ENCODE data around the gene SYNE1. TPM values are rescaled to one million over a fixed set of nuclear protein-coding genes. Genes with fewer than 3 reads are reported as not detected.
A peak's percentile ranks its signal among the peaks of the same experiment; 100 is the strongest.

Gene SYNE1
- total and polyA plus RNA-seq, 10 of the 15 experiments (the other 5 are each of a cell fraction or from before 2014, with no cell fraction given): 2.3 to 28.7 (median 14.1) TPM

DNA sequence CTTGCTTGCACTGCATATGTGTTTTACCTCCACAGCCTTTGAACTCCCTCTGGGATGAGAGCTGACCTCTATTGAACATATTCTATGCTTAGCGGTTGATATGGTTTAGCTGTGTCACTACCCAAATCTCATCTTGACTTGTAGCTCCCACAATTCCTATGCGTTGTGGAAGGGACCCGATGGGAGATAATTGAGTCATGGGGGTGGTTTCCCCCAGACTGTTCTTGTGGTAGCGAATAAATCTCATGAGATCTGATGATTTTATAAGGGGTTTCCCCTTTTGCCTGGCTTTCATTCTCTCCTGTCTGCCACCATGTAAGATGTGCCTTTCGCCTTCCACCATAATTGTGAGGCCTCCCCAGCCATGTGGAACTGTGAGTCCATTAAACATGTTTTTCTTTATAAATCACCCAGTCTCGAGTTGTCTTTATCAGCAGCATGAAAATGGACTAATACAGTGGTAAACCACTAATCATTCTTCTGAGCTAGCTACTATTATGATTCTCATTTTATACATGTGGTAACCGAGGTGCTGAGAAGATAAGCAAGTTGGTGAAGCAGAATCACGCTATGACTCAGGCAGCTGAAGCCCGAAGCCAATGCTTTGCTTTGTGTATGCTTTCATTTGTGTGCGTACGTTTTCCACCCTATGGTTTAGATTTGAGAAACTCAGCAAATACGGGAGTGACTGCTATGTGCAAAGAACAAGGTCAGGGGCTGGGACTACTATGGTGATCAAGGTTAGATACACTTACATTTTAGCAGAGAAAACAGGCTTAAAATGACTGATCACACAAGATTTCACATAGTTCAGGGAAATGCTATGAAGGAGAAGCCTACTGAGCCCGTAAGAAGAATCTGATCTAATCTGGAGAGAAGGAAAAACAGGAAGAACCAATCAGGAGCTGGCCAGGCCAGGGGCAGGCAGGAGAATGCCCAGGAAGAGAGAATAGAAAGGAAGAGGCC, 466.2 kb downstream of the SYNE1 start (continued):
- TF ChIP-seq ZBED1 (IDR thresholded peaks at IDR 0.05; ENCODE audit: borderline replicate concordance) (peak; percentile 71; the same call in 1 of the 2 replicates), YBX1 (IDR thresholded peaks at IDR 0.05) (no peak), TAF1 (IDR thresholded peaks at IDR 0.05; ENCODE audit: borderline replicate concordance, low read depth, low read length) (no peak), SUZ12 (IDR thresholded peaks at IDR 0.05; ENCODE audit: unreplicated experiment) (no peak), NFIC (IDR thresholded peaks at IDR 0.05; ENCODE audit: low read depth, low read length) (peak; percentile 91), CHD4 (IDR thresholded peaks at IDR 0.05) (no peak), SPI1 (IDR thresholded peaks at IDR 0.05; ENCODE audit: borderline replicate concordance, insufficient read depth, low read depth, low read length) (0 out of 2 replicates have a peak, but pooled peaks have one; percentile 5), RCOR1 (conservative IDR thresholded peaks at IDR 0.05; ENCODE audit: low read depth, low read length) (peak; percentile 65; the same call in 1 of the 2 replicates), HDGF (IDR thresholded peaks at IDR 0.05) (no peak), SMARCA5 (IDR thresholded peaks at IDR 0.05) (0 out of 2 replicates have a peak, but pooled peaks have one; percentile 65), CHD1 (IDR thresholded peaks at IDR 0.05; ENCODE audit: low read depth, low read length) (no peak), MEF2A (IDR thresholded peaks at IDR 0.05; ENCODE audit: insufficient read depth, low read depth, low read length) (peak; percentile 65; the same call in 1 of the 2 replicates), RFX5 (IDR thresholded peaks at IDR 0.05; ENCODE audit: low read depth, low read length) (peak; percentile 29; the same call in 1 of the 2 replicates), ZNF622 (IDR thresholded peaks at IDR 0.05) (no peak), RELA (IDR thresholded peaks at IDR 0.05; ENCODE audit: borderline replicate concordance, partially characterized antibody) (peak; percentile 12), BCL11A (IDR thresholded peaks at IDR 0.05; ENCODE audit: low read depth, low read length) (peak; percentile 95), ZNF384 (IDR thresholded peaks at IDR 0.05; ENCODE audit: borderline replicate concordance, low read depth, low read length) (no peak), ZNF207 (IDR thresholded peaks at IDR 0.05; ENCODE audit: borderline replicate concordance) (no peak)
- TF ChIP-seq, protein P1, sequence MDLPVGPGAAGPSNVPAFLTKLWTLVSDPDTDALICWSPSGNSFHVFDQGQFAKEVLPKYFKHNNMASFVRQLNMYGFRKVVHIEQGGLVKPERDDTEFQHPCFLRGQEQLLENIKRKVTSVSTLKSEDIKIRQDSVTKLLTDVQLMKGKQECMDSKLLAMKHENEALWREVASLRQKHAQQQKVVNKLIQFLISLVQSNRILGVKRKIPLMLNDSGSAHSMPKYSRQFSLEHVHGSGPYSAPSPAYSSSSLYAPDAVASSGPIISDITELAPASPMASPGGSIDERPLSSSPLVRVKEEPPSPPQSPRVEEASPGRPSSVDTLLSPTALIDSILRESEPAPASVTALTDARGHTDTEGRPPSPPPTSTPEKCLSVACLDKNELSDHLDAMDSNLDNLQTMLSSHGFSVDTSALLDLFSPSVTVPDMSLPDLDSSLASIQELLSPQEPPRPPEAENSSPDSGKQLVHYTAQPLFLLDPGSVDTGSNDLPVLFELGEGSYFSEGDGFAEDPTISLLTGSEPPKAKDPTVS (IDR thresholded peaks at IDR 0.05; ENCODE audit: low read depth, low read length): no peak
- TF ChIP-seq, protein P2, sequence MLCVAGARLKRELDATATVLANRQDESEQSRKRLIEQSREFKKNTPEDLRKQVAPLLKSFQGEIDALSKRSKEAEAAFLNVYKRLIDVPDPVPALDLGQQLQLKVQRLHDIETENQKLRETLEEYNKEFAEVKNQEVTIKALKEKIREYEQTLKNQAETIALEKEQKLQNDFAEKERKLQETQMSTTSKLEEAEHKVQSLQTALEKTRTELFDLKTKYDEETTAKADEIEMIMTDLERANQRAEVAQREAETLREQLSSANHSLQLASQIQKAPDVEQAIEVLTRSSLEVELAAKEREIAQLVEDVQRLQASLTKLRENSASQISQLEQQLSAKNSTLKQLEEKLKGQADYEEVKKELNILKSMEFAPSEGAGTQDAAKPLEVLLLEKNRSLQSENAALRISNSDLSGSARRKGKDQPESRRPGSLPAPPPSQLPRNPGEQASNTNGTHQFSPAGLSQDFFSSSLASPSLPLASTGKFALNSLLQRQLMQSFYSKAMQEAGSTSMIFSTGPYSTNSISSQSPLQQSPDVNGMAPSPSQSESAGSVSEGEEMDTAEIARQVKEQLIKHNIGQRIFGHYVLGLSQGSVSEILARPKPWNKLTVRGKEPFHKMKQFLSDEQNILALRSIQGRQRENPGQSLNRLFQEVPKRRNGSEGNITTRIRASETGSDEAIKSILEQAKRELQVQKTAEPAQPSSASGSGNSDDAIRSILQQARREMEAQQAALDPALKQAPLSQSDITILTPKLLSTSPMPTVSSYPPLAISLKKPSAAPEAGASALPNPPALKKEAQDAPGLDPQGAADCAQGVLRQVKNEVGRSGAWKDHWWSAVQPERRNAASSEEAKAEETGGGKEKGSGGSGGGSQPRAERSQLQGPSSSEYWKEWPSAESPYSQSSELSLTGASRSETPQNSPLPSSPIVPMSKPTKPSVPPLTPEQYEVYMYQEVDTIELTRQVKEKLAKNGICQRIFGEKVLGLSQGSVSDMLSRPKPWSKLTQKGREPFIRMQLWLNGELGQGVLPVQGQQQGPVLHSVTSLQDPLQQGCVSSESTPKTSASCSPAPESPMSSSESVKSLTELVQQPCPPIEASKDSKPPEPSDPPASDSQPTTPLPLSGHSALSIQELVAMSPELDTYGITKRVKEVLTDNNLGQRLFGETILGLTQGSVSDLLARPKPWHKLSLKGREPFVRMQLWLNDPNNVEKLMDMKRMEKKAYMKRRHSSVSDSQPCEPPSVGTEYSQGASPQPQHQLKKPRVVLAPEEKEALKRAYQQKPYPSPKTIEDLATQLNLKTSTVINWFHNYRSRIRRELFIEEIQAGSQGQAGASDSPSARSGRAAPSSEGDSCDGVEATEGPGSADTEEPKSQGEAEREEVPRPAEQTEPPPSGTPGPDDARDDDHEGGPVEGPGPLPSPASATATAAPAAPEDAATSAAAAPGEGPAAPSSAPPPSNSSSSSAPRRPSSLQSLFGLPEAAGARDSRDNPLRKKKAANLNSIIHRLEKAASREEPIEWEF (IDR thresholded peaks at IDR 0.05; ENCODE audit: insufficient replicate concordance, low read depth, low read length): no peak
- TF ChIP-seq, protein P3, sequence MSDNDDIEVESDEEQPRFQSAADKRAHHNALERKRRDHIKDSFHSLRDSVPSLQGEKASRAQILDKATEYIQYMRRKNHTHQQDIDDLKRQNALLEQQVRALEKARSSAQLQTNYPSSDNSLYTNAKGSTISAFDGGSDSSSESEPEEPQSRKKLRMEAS (IDR thresholded peaks at IDR 0.05; ENCODE audit: low read depth, low read length): no peak
